HUDEP-2 (cell line): ENCODE data around the gene BNIPL.

ENCODE experiments used
- DNase-seq, 76 experiments: peaks; one replicate each; lab custom pipeline; 2025; ENCODE audit not compliant: unreplicated experiment in 76 of 76; lab: John Stamatoyannopoulos, UW

Gene BNIPL

GRCh38 chr1:151054971-151055547 is 18.7 kb downstream of the BNIPL start:
- DNase-seq = peak in 7 of 76 experiments; percentile 13 to 42 (median 31)

GRCh38 chr1:151055581-151055980 is 19.2 kb downstream of the BNIPL start:
- DNase-seq = no peak

GRCh38 chr1:151056149-151056548 is 19.8 kb downstream of the BNIPL start:
- peak in 7 of 76 experiments; percentile 12 to 24 (median 19) for DNase-seq

- no peak for DNase-seq
Measured at GRCh38 chr1:151058692-151059091, 22.3 kb downstream of the BNIPL start.

GRCh38 chr1:151059109-151060006 is 23.0 kb downstream of the BNIPL start, which contains the start of gene CDC42SE1:
CDC42SE1 (minus strand) TSS chr1:151059622; CDS start chr1:151055730, 3,892 bp downstream.
- DNase-seq = peak in 70 of 76 experiments; percentile 17 to 83 (median 60)

- peak in 4 of 76 experiments; percentile 8 to 21 (median 14) for DNase-seq
Measured at GRCh38 chr1:151060007-151060656, 23.7 kb downstream of the BNIPL start, which contains the start of gene MLLT11. MLLT11 (plus strand) TSS chr1:151060397; CDS start chr1:151067225, 6,828 bp downstream.

GRCh38 chr1:151060657-151061421 is 24.5 kb downstream of the BNIPL start:
- DNase-seq = no peak

- DNase-seq = no peak
Measured at GRCh38 chr1:151061704-151062103, 25.3 kb downstream of the BNIPL start.

GRCh38 chr1:151062741-151063371 is 26.5 kb downstream of the BNIPL start:
- DNase-seq = no peak

GRCh38 chr1:151065089-151065645 is 28.8 kb downstream of the BNIPL start:
- DNase-seq = no peak

- no peak for DNase-seq
Measured at GRCh38 chr1:151067185-151067584, 30.8 kb downstream of the BNIPL start.

GRCh38 chr1:151069103-151069486 is 32.7 kb downstream of the BNIPL start:
- DNase-seq = no peak

- DNase-seq = peak; percentile 50 to 97 (median 82)
Measured at GRCh38 chr1:151070474-151071276, 34.3 kb downstream of the BNIPL start, which contains the start of gene GABPB2. GABPB2 (plus strand) TSS chr1:151070761; CDS start chr1:151088190, 17,429 bp downstream.

- DNase-seq = no peak
Measured at GRCh38 chr1:151072224-151072623, 35.8 kb downstream of the BNIPL start.

- no peak for DNase-seq
Measured at GRCh38 chr1:151085953-151086559, 49.7 kb downstream of the BNIPL start.
